SK-N-MC (cell line): ENCODE measurements around the gene FOXO6.

Experiments
- EZH2 ChIP-seq: fragments of 200-600 bp; sonication (generic); IDR thresholded peaks from one replicate; pipeline ENCODE4 v1.6.1; 2017; ENCODE audit warnings: antibody characterized with exemption
- POLR2AphosphoS5 ChIP-seq: IDR thresholded peaks from 2 replicates; pipeline ENCODE4 v1.6.1; 2012; ENCODE audit warnings: mild to moderate bottlenecking, low read depth, low read length, borderline replicate concordance

GRCh38 chr1:41325801-41326200, 35.4 kb upstream of the FOXO6 start:
- TF ChIP-seq EZH2 = no peak
- no peak for TF ChIP-seq POLR2AphosphoS5
